Measurements from ENCODE around the gene SLC22A3.

GRCh38 chr6:160358225-160359119 lies 10.3 kb downstream of the SLC22A3 start:
- TF ChIP-seq POLR2A (IDR thresholded peaks at IDR 0.05) (no peak), CTCF (IDR thresholded peaks at IDR 0.05) (no peak)
